GM18507 (cell line): ENCODE data around the gene RNF166.
"Not testable (repeated sequence)": the region's sequence is repeated elsewhere in the genome, so short reads cannot be mapped to it uniquely, and the experiment has no call there.

ENCODE experiments used
- DNase-seq: peaks from one replicate; pipeline ENCODE4 v3.0.0; 2011; ENCODE audit warnings: low read depth; ENCODE audit not compliant: insufficient read length; ENCODE audit errors: extremely low spot score
- FAIRE-seq: peaks from 2 replicates; lab custom pipeline; 2011; peaks lifted over from hg19 to GRCh38; lab: Jason Lieb, UNC

RNF166 gene

GRCh38 chr16:88681709-88682451 lies 24.3 kb downstream of the RNF166 start:
- peak; percentile 81 for DNase-seq
- peak; percentile 94 for FAIRE-seq

- FAIRE-seq = peak; percentile 69
- no peak for DNase-seq
Observed at GRCh38 chr16:88681084-88681680, 25.0 kb downstream of the RNF166 start.

- DNase-seq = no peak
- FAIRE-seq = peak; percentile 29
Observed at GRCh38 chr16:88680554-88681083, 25.6 kb downstream of the RNF166 start.

GRCh38 chr16:88678224-88678979 lies 27.8 kb downstream of the RNF166 start:
- DNase-seq (no peak), FAIRE-seq (no peak)

GRCh38 chr16:88677721-88678120 lies 28.5 kb downstream of the RNF166 start:
- no peak for FAIRE-seq
- DNase-seq = no peak

- FAIRE-seq = no peak
- DNase-seq = no peak
Observed at GRCh38 chr16:88676502-88677242, 29.5 kb downstream of the RNF166 start.

GRCh38 chr16:88673716-88674379 lies 32.4 kb downstream of the RNF166 start:
- FAIRE-seq = peak; percentile 60

GRCh38 chr16:88672776-88673175 lies 33.4 kb downstream of the RNF166 start:
- DNase-seq (no peak), FAIRE-seq (no peak)

More at GRCh38 chr16:88673716-88674379, 32.4 kb downstream of the RNF166 start:
- no peak for DNase-seq

- no peak for FAIRE-seq
- no peak for DNase-seq
Observed at GRCh38 chr16:88671806-88672205, 34.4 kb downstream of the RNF166 start.

- no peak for DNase-seq
- no peak for FAIRE-seq
Observed at GRCh38 chr16:88669980-88670379, 36.2 kb downstream of the RNF166 start.

- not testable (repeated sequence) for DNase-seq, FAIRE-seq
Observed at GRCh38 chr16:88669493-88669892, 36.7 kb downstream of the RNF166 start.

GRCh38 chr16:88667461-88667860 lies 38.7 kb downstream of the RNF166 start:
- no peak for FAIRE-seq
- DNase-seq = no peak

GRCh38 chr16:88665570-88665969 lies 40.6 kb downstream of the RNF166 start:
- DNase-seq (no peak), FAIRE-seq (no peak)

GRCh38 chr16:88665148-88665547 lies 41.1 kb downstream of the RNF166 start:
- no peak for DNase-seq
- no peak for FAIRE-seq

- DNase-seq (peak; percentile 99), FAIRE-seq (peak; percentile 99)
Observed at GRCh38 chr16:88662843-88663606, 43.2 kb downstream of the RNF166 start, which contains the start of gene MVD. Gene MVD, minus strand, starts transcription at chr16:88663091. Its CDS starts 11 bp downstream, at chr16:88663080.

- DNase-seq (no peak), FAIRE-seq (no peak)
Observed at GRCh38 chr16:88662222-88662842, 43.9 kb downstream of the RNF166 start.

GRCh38 chr16:88661468-88661867 lies 44.7 kb downstream of the RNF166 start:
- FAIRE-seq (no peak), DNase-seq (no peak)

- FAIRE-seq = no peak
Observed at GRCh38 chr16:88659160-88659559, 47.0 kb downstream of the RNF166 start.

More at GRCh38 chr16:88659160-88659559, 47.0 kb downstream of the RNF166 start:
- no peak for DNase-seq
